Loucy (cell line): ENCODE data around the gene EPHB3.

Experiments
- CTCF ChIP-seq: fragments of 200-600 bp; sonication (generic); conservative IDR thresholded peaks from 2 replicates; pipeline ENCODE4 v1.5.1; 2014; ENCODE audit warnings: mild to moderate bottlenecking, antibody characterized with exemption, low read length
- EZH2phosphoT487 ChIP-seq: fragments of 200-600 bp; IDR thresholded peaks from 2 replicates; pipeline ENCODE4 v1.6.1; 2018; ENCODE audit warnings: antibody characterized with exemption, mild to moderate bottlenecking, moderate library complexity, borderline replicate concordance

GRCh38 chr3:184526088-184526433, 35.5 kb upstream of the EPHB3 start:
- peak; percentile 35 for TF ChIP-seq CTCF
- TF ChIP-seq EZH2phosphoT487: no peak
